Breast epithelium (tissue), 3 donors: ENCODE results near the gene ZNF653.

ENCODE experiments used
- CTCF ChIP-seq, 3 donors: fragments of 450-650 bp; IDR thresholded peaks; one replicate each; pipeline ENCODE4 v1.5.1; 2016 to 2017; ENCODE audit warnings: antibody characterized with exemption in 3 of 3, mild to moderate bottlenecking in 3 of 3, moderate library complexity in 3 of 3
- POLR2A ChIP-seq: fragments of 450-650 bp; IDR thresholded peaks from one replicate; pipeline ENCODE4 v1.6.1; 2016; ENCODE audit warnings: antibody characterized with exemption, mild to moderate bottlenecking, moderate library complexity

DNA sequence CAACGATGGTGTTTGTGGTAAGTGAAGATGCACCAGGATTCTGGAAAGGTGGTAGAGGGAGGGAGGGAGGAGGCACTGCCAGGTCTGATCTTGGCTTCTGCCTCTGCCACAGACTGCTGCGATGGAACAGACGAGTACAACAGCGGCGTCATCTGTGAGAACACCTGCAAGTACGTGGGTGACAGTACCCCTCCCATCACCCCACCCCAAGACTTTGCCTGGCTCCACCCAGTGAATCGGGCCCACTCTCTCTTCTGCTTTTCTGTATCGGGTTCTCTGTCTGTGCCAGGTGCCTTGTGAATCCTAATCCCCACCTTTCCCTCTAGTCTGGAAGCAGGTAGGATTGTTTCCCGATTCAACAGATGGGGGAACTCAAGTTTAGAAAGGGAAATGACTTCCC lies 67.7 kb downstream of the ZNF653 start:
- no peak for TF ChIP-seq CTCF (IDR thresholded peaks at IDR 0.05)
- no peak for TF ChIP-seq POLR2A
